ENCODE results near the gene ATXN7L1.
A peak's percentile ranks its signal among the peaks of the same experiment; 100 is the strongest.
"Not testable (repeated sequence)": the region's sequence is repeated elsewhere in the genome, so short reads cannot be mapped to it uniquely, and the experiment has no call there.

ATXN7L1 gene

GRCh38 chr7:105861224-105861623, 15.2 kb downstream of the ATXN7L1 start:
- no peaks in the 10 kb centered on the region for H3K9me3 Mint-ChIP-seq
- DNase-seq = no peak
- peaks cover 20% of the 10 kb centered on the region for H3K4me1 Mint-ChIP-seq
- CTCF ChIA-PET = interaction anchor here (1.2 to 1.7 kb wide), 2 partner anchors 12 to 96 kb away, joined by 3 read pairs; no protein-coding TSS in a partner anchor
- H3K36me3 Mint-ChIP-seq = no peaks in the 10 kb centered on the region
- no peak overlapping the region for H3K27ac Mint-ChIP-seq
- no peak overlapping the region for H3K4me3 Mint-ChIP-seq
- peaks cover 26% of the 10 kb centered on the region for H3K27me3 Mint-ChIP-seq

- Mint-ChIP-seq H3K36me3 (no peaks in the 10 kb centered on the region), H3K27ac (no peak overlapping the region), H3K4me3 (no peak overlapping the region), H3K27me3 (peaks cover 26% of the 10 kb centered on the region), H3K9me3 (no peaks in the 10 kb centered on the region), H3K4me1 (peaks cover 20% of the 10 kb centered on the region)
- DNase-seq = no peak
- CTCF ChIA-PET = interaction anchor here (1.7 kb wide), 1 partner anchor 96 kb away, joined by 3 read pairs; no protein-coding TSS in a partner anchor
Measured at GRCh38 chr7:105860793-105861192, 15.6 kb downstream of the ATXN7L1 start.

- CTCF ChIA-PET = no interaction called here
- H3K27me3 Mint-ChIP-seq = peaks cover 17% of the 10 kb centered on the region
- DNase-seq = no peak
- H3K4me1 Mint-ChIP-seq = peaks cover 34% of the 10 kb centered on the region
- no peaks in the 10 kb centered on the region for H3K9me3 Mint-ChIP-seq
- H3K36me3 Mint-ChIP-seq = peaks cover 2% of the 10 kb centered on the region
- no peak overlapping the region for H3K4me3 Mint-ChIP-seq
- no peak overlapping the region for H3K27ac Mint-ChIP-seq
Measured at GRCh38 chr7:105857009-105857952, 19.1 kb downstream of the ATXN7L1 start.

GRCh38 chr7:105854498-105854897, 21.9 kb downstream of the ATXN7L1 start:
- H3K4me3 Mint-ChIP-seq = no peak overlapping the region
- no peak overlapping the region for H3K27ac Mint-ChIP-seq
- no peak for DNase-seq
- H3K36me3 Mint-ChIP-seq = peaks cover 7% of the 10 kb centered on the region
- H3K4me1 Mint-ChIP-seq = peaks cover 62% of the 10 kb centered on the region
- H3K27me3 Mint-ChIP-seq = peaks cover 3% of the 10 kb centered on the region
- CTCF ChIA-PET = interaction anchor here (0.7 to 1.4 kb wide), 2 partner anchors 9 to 90 kb away, joined by 3 to 4 read pairs; no protein-coding TSS in a partner anchor
- H3K9me3 Mint-ChIP-seq = no peaks in the 10 kb centered on the region

- H3K9me3 Mint-ChIP-seq = no peaks in the 10 kb centered on the region
- DNase-seq = no peak
- peaks cover 9% of the 10 kb centered on the region for H3K36me3 Mint-ChIP-seq
- peaks cover 3% of the 10 kb centered on the region for H3K27me3 Mint-ChIP-seq
- H3K27ac Mint-ChIP-seq = no peak overlapping the region
- peaks cover 67% of the 10 kb centered on the region for H3K4me1 Mint-ChIP-seq
- no peak overlapping the region for H3K4me3 Mint-ChIP-seq
- CTCF ChIA-PET = interaction anchor here (1.4 kb wide), 1 partner anchor 89 kb away, joined by 4 read pairs; no protein-coding TSS in a partner anchor
Measured at GRCh38 chr7:105853931-105854419, 22.4 kb downstream of the ATXN7L1 start.

- CTCF ChIA-PET = interaction anchor here (0.6 to 1.1 kb wide), 2 partner anchors 26 to 45 kb away, joined by 3 read pairs; no protein-coding TSS in a partner anchor
- Mint-ChIP-seq H3K4me1 (peaks cover 70% of the 10 kb centered on the region), H3K27me3 (no peaks in the 10 kb centered on the region), H3K27ac (peak overlapping the region; percentile 90), H3K36me3 (peaks cover 21% of the 10 kb centered on the region), H3K4me3 (no peak overlapping the region), H3K9me3 (no peaks in the 10 kb centered on the region)
- DNase-seq = no peak
Measured at GRCh38 chr7:105851064-105851463, 25.3 kb downstream of the ATXN7L1 start.

- peaks cover 71% of the 10 kb centered on the region for H3K4me1 Mint-ChIP-seq
- peaks cover 23% of the 10 kb centered on the region for H3K36me3 Mint-ChIP-seq
- CTCF ChIA-PET = interaction anchor here (0.8 to 1.4 kb wide), 2 partner anchors 12 to 88 kb away, joined by 3 read pairs; no protein-coding TSS in a partner anchor
- peak; percentile 83 for DNase-seq
- no peaks in the 10 kb centered on the region for H3K9me3 Mint-ChIP-seq
- H3K4me3 Mint-ChIP-seq = peak overlapping the region; percentile 5
- no peaks in the 10 kb centered on the region for H3K27me3 Mint-ChIP-seq
- H3K27ac Mint-ChIP-seq = peak overlapping the region; percentile 90
Measured at GRCh38 chr7:105849122-105849855, 27.1 kb downstream of the ATXN7L1 start.

GRCh38 chr7:105846404-105846803, 30.0 kb downstream of the ATXN7L1 start:
- DNase-seq = no peak
- H3K4me1 Mint-ChIP-seq = peaks cover 51% of the 10 kb centered on the region
- no peaks in the 10 kb centered on the region for H3K27me3 Mint-ChIP-seq
- H3K9me3 Mint-ChIP-seq = no peaks in the 10 kb centered on the region
- CTCF ChIA-PET = no interaction called here
- H3K4me3 Mint-ChIP-seq = no peak overlapping the region
- peaks cover 32% of the 10 kb centered on the region for H3K36me3 Mint-ChIP-seq
- no peak overlapping the region for H3K27ac Mint-ChIP-seq

GRCh38 chr7:105844681-105845080, 31.7 kb downstream of the ATXN7L1 start:
- H3K27me3 Mint-ChIP-seq, CTCF ChIA-PET, H3K9me3 Mint-ChIP-seq, DNase-seq, H3K4me3 Mint-ChIP-seq, H3K27ac Mint-ChIP-seq: not testable (repeated sequence)
- peaks cover 28% of the 10 kb centered on the region for H3K36me3 Mint-ChIP-seq
- H3K4me1 Mint-ChIP-seq = peaks cover 44% of the 10 kb centered on the region

GRCh38 chr7:105841866-105842265, 34.5 kb downstream of the ATXN7L1 start:
- no peaks in the 10 kb centered on the region for H3K27me3 Mint-ChIP-seq
- no peaks in the 10 kb centered on the region for H3K9me3 Mint-ChIP-seq
- no peak overlapping the region for H3K27ac Mint-ChIP-seq

GRCh38 chr7:105840981-105841749, 35.2 kb downstream of the ATXN7L1 start:
- Mint-ChIP-seq H3K27me3 (no peaks in the 10 kb centered on the region), H3K4me3 (no peak overlapping the region), H3K36me3 (peaks cover 16% of the 10 kb centered on the region), H3K27ac (no peak overlapping the region), H3K4me1 (peaks cover 14% of the 10 kb centered on the region), H3K9me3 (no peaks in the 10 kb centered on the region)
- CTCF ChIA-PET = no interaction called here
- no peak for DNase-seq

More at GRCh38 chr7:105841866-105842265, 34.5 kb downstream of the ATXN7L1 start:
- Mint-ChIP-seq H3K36me3 (peaks cover 18% of the 10 kb centered on the region), H3K4me3 (no peak overlapping the region), H3K4me1 (peaks cover 17% of the 10 kb centered on the region)
- DNase-seq = no peak
- CTCF ChIA-PET = no interaction called here

- Mint-ChIP-seq H3K4me3 (no peak overlapping the region), H3K4me1 (peaks cover 11% of the 10 kb centered on the region), H3K36me3 (peaks cover 13% of the 10 kb centered on the region), H3K27me3 (peaks cover 4% of the 10 kb centered on the region), H3K9me3 (no peaks in the 10 kb centered on the region), H3K27ac (no peak overlapping the region)
- CTCF ChIA-PET = no interaction called here
- no peak for DNase-seq
Measured at GRCh38 chr7:105839266-105839665, 37.1 kb downstream of the ATXN7L1 start.

- Mint-ChIP-seq H3K36me3 (peaks cover 7% of the 10 kb centered on the region), H3K9me3 (no peaks in the 10 kb centered on the region), H3K4me1 (peaks cover 11% of the 10 kb centered on the region), H3K27ac (no peak overlapping the region), H3K4me3 (no peak overlapping the region), H3K27me3 (peaks cover 4% of the 10 kb centered on the region)
- CTCF ChIA-PET = no interaction called here
- DNase-seq = no peak
Measured at GRCh38 chr7:105838627-105839231, 37.7 kb downstream of the ATXN7L1 start.
